Activated effector memory CD4-positive, alpha-beta T cell treated with Interleukin-2 at 50 U/mL for 16 hours (primary cell): ENCODE data around the gene SLC9A2.

Experiments used
- DNase-seq: peaks from one replicate; pipeline ENCODE4 v3.0.0-alpha.2; 2020

Gene SLC9A2

GRCh38 chr2:102677244-102678215, 58.2 kb downstream of the SLC9A2 start:
- DNase-seq, result no peak

DNA sequence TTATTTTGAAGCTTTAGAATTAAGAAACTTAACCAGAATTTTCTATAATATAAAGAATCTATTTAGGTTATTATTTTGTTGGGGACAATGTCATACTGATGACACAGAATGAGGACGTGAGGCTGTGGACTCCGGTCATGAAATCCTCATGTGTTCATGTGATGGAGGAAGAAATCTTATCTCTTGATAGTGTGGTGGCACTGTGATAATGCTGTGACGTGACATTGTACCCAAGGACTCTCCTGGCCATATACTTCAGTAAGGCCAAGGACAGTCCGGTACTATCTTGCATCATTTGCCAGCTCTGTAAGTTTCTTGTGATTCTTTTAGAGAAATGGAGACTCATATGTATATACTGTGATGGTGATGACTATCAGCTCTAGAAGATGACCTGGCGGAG, 59.1 kb downstream of the SLC9A2 start:
- DNase-seq, result no peak

- DNase-seq, result no peak
Measured at GRCh38 chr2:102686479-102687439, 67.4 kb downstream of the SLC9A2 start.

DNA sequence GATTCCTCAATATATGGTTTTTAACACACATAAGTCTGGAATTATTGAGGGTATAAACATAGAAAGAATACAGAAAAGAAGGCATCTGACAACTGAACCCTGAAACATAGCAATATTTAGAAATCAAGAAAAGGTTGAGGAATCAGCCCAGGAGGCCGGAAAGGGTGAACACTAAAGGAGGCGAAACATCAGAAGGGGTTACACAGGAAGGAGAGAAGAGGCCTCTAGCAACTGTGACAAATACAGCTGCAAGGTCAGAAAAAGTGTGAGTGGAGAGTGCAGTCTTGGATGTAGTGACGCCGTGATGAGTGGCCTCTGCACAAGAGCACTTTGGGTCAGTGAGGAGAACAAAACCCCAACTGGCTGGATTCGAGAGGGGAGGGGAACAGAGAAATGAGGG, 70.7 kb downstream of the SLC9A2 start:
- no peak for DNase-seq

- no peak for DNase-seq
Measured at GRCh38 chr2:102696463-102696862, 77.1 kb downstream of the SLC9A2 start.

DNA sequence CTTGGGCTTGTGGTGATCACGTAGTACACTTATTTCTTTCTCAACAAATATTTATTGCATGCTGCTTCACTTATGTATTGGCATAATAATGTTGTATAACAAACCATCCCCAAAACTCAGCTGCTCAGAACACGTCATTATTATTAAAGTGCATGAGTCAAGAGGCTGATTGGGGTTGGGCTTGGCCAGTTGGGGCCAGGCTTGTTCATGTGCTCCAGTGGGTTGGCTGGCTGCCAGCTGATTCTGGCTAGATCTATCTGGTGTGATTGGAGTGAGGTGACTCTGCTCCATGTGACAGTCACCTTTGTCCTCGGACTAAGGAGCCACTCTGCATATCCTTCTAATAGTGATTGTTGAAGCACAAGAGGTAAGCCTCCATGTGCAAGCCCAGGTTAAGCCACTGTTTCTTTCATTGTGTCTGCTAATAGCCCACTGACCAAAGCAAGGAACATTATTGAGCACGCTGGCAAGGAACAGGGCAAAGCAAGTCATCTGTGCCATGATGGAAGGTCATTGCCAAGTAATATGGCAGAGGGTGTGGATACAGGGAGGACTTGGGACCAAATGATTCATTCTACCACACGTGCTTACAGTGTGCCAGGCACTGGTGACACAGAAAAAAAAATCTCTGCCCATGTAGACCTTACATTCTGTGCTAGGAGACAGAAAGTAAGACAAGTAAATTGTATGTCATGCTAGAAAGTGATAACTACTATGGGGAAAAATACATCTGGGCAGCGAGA, 79.2 kb downstream of the SLC9A2 start:
- DNase-seq, result no peak

DNA sequence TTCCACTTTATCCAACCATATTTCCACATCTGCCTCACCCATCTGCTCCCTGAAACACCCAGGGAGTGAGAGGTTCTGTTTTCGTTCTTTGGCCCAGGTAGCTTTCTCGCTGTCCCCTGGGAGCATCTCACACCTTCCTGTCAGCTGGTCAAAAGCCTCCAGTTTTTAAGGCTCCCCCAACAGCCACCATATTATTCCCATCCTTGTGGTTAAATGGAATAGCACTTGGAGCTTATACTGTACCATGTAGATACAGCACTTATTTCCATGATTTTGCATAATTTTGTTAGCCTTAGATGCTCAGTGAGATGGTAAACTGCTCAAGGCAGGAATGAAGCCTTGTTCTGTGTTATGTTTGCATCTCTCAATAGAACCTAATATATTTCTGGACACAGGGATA, 84.0 kb downstream of the SLC9A2 start:
- no peak for DNase-seq

DNA sequence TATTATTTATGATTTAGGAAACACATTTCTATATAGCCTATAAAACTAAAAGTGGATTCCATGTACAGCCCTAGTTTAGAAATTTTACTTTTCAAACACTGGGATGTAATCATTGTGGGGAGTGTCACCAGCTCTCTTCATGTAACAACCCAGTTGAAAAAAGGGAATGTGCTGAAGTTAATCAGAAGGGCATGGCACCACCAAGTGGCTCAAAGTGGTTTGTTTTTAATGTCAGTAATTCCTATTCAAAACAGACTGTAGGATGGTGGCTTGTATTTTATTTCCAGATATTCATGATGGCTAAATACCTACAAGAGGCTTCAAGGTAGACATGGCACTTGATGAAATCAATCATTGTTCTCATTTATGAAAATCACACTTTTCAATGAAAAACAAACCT, 84.4 kb downstream of the SLC9A2 start:
- DNase-seq, result no peak

- DNase-seq, result no peak
Measured at GRCh38 chr2:102704531-102704930, 85.2 kb downstream of the SLC9A2 start.

GRCh38 chr2:102707796-102708695, 88.7 kb downstream of the SLC9A2 start:
- DNase-seq, result no peak

- no peak for DNase-seq
Measured at GRCh38 chr2:102708847-102709559, 89.7 kb downstream of the SLC9A2 start.

DNA sequence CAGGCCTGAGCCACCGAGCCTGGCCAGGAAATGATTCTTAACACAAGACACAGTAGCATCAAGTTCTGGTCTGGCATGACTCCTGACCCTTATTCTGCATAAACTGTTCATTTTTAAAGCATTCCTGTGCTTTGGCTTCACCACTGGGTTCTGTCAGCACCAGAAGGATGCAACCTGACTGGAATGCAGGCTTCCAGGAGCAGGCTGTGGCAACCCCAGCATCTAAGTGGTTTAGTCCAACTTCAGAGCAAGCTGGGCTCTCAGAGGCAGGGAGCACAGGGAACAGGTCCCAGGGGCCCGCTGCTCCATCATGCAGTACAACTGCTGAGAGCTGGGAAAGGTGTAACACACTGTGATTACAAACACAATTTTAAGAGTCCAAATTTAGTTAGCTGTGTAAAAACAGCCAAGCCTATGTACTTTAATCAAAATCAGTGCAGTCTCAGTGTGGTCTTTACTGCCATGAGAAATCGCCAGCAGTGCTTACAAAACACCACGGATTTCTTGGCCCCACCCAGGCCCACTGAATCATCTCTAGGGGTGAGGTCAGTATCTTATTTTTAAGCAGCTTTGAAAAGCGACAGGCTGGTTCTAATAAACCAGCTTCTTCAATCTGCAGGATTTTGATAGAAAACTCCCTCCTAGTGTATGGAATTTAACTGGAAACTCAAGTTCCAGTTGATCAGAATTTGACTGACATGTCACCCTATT, 98.1 kb downstream of the SLC9A2 start:
- DNase-seq, result no peak

DNA sequence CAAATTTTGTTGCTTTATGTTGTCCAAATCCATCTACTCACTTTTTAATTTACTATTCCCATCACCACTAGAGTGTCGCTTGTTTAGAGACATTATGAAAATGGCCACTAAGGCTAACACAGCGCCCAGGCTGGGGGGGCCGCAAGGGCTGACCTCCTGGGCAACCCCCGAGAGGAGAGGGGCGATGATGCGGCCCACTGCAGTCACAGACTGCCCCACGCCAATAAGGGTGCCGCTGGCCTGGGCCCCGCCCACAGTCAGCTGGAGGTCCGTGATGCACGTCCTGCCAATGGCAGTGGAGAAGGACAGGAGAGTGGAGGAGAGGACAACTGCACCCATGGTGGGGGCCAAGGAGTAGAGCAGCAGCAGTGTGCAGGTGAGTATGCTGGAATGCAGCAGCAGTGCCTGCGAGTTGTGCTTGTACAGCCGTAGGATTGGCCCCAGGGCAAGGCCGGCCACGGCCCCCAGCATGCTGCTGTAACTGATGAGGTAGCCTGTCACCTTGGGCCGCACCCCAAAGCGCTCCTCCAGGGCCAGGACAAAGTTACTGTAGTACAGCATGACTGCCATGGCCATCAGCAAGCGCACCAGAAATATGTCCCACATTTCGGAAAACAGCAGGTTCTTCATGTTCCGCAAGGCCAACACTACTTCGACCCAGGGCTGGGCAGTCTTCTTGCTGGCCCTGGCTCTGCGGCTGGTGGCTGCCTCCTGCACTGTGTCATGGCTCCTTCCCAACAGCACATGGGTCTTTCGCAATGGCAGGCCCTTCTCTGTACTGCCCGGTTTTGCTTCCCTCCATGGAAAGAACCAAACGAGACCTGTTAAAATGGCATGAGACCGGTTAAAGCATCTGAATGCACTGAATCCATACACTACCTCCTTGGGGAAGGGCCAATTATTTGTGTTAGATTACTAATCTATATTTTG, 99.3 kb downstream of the SLC9A2 start:
- no peak for DNase-seq

DNA sequence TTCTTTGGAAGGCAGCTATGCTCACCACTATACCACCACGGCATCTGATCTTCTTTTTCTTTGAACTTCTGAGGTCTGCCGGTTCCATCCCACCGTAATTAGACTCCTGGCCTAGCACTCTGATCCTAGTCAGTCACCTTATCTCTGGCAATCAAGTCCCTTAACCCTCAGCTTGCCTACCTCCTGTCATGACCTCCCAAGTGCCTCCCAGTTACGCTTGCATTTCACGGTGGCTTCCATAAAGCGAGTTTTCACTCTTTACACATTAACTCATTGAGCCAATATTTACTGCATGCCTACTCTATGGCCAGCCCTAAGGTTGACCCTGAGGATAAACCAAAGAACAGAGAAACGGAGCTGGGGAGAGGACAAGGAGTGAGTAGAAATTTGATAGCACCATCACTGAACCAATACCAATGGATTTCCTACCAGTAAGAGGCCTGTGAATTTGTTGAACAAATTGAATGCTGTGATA, 104.7 kb downstream of the SLC9A2 start:
- no peak for DNase-seq

- DNase-seq, result no peak
Measured at GRCh38 chr2:102724553-102724952, 105.2 kb downstream of the SLC9A2 start.

GRCh38 chr2:102726128-102727087, 107.1 kb downstream of the SLC9A2 start:
- no peak for DNase-seq

GRCh38 chr2:102735416-102736109, 116.2 kb downstream of the SLC9A2 start:
- no peak for DNase-seq
